ENCODE data around the gene PPFIA2.

DNA sequence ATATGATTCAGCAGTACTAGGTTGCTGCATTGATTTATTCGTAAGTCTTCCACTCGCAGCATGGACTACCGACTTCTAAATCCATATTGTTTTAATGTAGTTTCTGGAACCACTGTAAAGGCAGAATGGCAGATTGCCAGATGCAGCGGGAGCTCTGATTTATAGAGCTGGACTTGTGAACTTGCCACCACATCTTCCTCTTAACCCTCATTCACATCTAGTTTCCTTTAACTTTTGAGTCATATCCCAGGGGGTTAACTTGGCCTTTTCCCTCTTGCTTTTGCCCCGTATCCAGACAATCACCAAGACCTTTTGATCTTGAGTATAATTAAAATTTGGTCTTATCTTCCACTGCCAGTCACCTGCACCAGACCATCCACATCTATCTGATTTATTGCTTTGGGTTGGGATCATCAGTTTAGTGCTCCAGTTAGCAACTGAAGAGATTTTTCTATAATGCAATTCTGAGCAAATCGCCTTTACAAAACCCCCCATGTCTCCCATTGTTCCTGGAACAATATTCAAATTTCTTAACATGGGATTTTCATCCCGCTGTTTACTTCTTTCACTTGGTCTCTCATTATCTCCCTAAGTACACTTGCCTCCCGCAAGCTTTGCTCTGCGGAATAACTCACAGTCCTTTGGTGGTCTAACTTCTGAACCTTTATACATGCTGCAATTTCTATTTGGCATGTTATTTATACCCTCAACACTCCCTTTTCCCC lies 550.8 kb downstream of the PPFIA2 start:
- TF ChIP-seq, protein P1, sequence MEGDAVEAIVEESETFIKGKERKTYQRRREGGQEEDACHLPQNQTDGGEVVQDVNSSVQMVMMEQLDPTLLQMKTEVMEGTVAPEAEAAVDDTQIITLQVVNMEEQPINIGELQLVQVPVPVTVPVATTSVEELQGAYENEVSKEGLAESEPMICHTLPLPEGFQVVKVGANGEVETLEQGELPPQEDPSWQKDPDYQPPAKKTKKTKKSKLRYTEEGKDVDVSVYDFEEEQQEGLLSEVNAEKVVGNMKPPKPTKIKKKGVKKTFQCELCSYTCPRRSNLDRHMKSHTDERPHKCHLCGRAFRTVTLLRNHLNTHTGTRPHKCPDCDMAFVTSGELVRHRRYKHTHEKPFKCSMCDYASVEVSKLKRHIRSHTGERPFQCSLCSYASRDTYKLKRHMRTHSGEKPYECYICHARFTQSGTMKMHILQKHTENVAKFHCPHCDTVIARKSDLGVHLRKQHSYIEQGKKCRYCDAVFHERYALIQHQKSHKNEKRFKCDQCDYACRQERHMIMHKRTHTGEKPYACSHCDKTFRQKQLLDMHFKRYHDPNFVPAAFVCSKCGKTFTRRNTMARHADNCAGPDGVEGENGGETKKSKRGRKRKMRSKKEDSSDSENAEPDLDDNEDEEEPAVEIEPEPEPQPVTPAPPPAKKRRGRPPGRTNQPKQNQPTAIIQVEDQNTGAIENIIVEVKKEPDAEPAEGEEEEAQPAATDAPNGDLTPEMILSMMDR (IDR thresholded peaks at IDR 0.05; ENCODE audit: insufficient read depth, low read depth, low read length) = no peak
- no peak for TF ChIP-seq EZH2 (IDR thresholded peaks at IDR 0.05; ENCODE audit: insufficient read depth, low read length)

Measured in astrocyte (in vitro differentiated cells and primary cell).